Karpas-422 (cell line): ENCODE data around the gene ATP8A2. TPM values are rescaled to one million over a fixed set of nuclear protein-coding genes. Genes with fewer than 3 reads are reported as not detected.

ENCODE experiments used
- DNase-seq: peaks from one replicate; pipeline ENCODE4 v3.0.0-alpha.2; 2015
- H2AFZ ChIP-seq: fragments of 200-600 bp; sonication (generic); 2 replicates; pipeline ENCODE4 v1.6.1; 2014; ENCODE audit warnings: antibody characterized with exemption, low read length, mixed read lengths
- H3K27ac ChIP-seq: fragments of 200-600 bp; sonication (generic); 2 replicates; pipeline ENCODE4 v1.5.1; 2014; ENCODE audit warnings: mild to moderate bottlenecking, low read length, moderate library complexity
- H3K27me3 ChIP-seq: fragments of 200-600 bp; sonication (generic); 2 replicates; pipeline ENCODE4 v1.6.1; 2014; ENCODE audit warnings: low read length, mixed read lengths
- H3K36me3 ChIP-seq: fragments of 200-600 bp; sonication (generic); 2 replicates; pipeline ENCODE4 v1.6.1; 2014; ENCODE audit warnings: low read length, mixed read lengths; ENCODE audit not compliant: insufficient read depth
- H3K4me1 ChIP-seq: fragments of 200-600 bp; sonication (generic); 2 replicates; pipeline ENCODE4 v1.6.1; 2014; ENCODE audit warnings: mild to moderate bottlenecking, low read length, mixed read lengths
- H3K4me2 ChIP-seq: fragments of 200-600 bp; sonication (generic); 2 replicates; pipeline ENCODE4 v1.6.1; 2014; ENCODE audit warnings: low read length, low read depth, mild to moderate bottlenecking; ENCODE audit not compliant: poor library complexity, severe bottlenecking
- H3K4me3 ChIP-seq: fragments of 200-600 bp; sonication (generic); 2 replicates; pipeline ENCODE4 v1.5.1; 2014; ENCODE audit warnings: mild to moderate bottlenecking, antibody characterized with exemption, low read length, mixed read lengths
- H3K79me2 ChIP-seq: fragments of 200-600 bp; sonication (generic); 2 replicates; pipeline ENCODE4 v1.6.1; 2014; ENCODE audit warnings: mild to moderate bottlenecking, low read length, mixed read lengths
- H3K9ac ChIP-seq: fragments of 200-600 bp; sonication (generic); 2 replicates; pipeline ENCODE4 v1.6.0; 2014; ENCODE audit warnings: low read length
- H3K9me2 ChIP-seq: fragments of 200-600 bp; sonication (generic), shearing (Covaris generic); replicated peaks from 2 replicates; pipeline ENCODE4 v1.6.0; 2014; ENCODE audit warnings: mild to moderate bottlenecking, low read length, moderate library complexity; ENCODE audit not compliant: insufficient read depth
- H3K9me3 ChIP-seq: fragments of 300-700, 200-600 bp; sonication (generic); 2 replicates; pipeline ENCODE4 v1.6.1; 2014; ENCODE audit warnings: low read length, mixed read lengths
- H4K20me1 ChIP-seq: fragments of 200-600 bp; sonication (generic); 2 replicates; pipeline ENCODE4 v1.6.1; 2014; ENCODE audit warnings: mild to moderate bottlenecking, antibody characterized with exemption, low read length, low read depth; ENCODE audit not compliant: insufficient read depth
- total RNA-seq: library from RNA; depleted of rRNA; stranded (reverse); fragments of >200 nt; shearing (Covaris generic); gene quantifications from 2 replicates; pipeline ENCODE4 v1.2.3, GENCODE V29; 2014; ENCODE audit warnings: low replicate concordance

Gene ATP8A2
- total RNA-seq, 1 experiment from 2014 or later: not detected

DNA sequence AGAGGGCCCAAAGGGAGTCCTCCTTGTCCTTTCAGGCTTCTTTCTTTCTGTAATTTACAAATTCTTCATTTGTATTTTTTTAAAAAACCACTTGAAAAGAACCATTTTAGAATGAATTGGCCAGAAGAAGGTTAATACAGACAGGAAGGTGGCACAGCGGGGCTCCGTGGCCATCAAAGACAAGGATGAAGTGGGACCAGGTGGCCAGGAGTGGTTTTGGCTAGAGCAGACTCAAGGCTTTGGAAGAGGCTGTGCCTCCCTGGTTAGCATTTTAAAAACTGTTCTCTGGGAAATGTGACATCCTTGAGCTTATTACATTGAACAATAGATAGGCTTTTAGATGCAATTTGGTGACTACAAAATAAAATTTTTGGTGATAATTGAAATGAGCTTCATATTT, 48.4 kb downstream of the ATP8A2 start:
- no peaks in the 10 kb centered on the region for H4K20me1 ChIP-seq
- H3K4me3 ChIP-seq: no peak overlapping the region
- H3K79me2 ChIP-seq: no peaks in the 10 kb centered on the region
- no peak for DNase-seq
- no peaks in the 10 kb centered on the region for H3K9me2 ChIP-seq
- no peak overlapping the region for H3K9ac ChIP-seq
- no peaks in the 10 kb centered on the region for H3K4me1 ChIP-seq
- H2AFZ ChIP-seq: no peak overlapping the region
- H3K27ac ChIP-seq: no peak overlapping the region
- no peak overlapping the region for H3K4me2 ChIP-seq
- no peaks in the 10 kb centered on the region for H3K9me3 ChIP-seq
- H3K36me3 ChIP-seq: no peaks in the 10 kb centered on the region
- no peaks in the 10 kb centered on the region for H3K27me3 ChIP-seq

DNA sequence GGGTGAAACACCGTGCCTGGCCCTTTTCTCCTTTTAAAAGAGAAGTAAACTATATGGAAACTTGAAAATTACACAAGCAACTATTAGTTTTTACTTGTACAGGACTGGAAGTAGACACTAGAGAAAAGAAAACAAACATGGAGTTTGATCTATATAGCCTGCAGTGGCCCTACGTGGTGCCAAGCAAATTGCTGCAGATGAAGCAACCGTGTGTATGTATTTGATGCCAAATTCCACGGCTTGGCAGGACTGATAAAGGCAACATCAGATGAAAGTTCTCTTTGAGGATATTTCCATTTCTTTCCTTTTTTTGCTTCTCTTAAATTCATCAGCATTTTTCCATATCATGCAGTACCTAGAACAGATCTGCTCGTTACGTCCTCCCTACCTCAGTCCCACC, 49.8 kb downstream of the ATP8A2 start:
- H3K27ac ChIP-seq: no peak overlapping the region
- no peak overlapping the region for H3K4me3 ChIP-seq
- no peak for DNase-seq
- no peaks in the 10 kb centered on the region for H3K9me3 ChIP-seq
- H4K20me1 ChIP-seq: no peaks in the 10 kb centered on the region
- no peak overlapping the region for H3K4me2 ChIP-seq
- no peaks in the 10 kb centered on the region for H3K79me2 ChIP-seq
- H3K4me1 ChIP-seq: no peaks in the 10 kb centered on the region
- H3K9me2 ChIP-seq: no peaks in the 10 kb centered on the region
- H2AFZ ChIP-seq: no peak overlapping the region
- no peak overlapping the region for H3K9ac ChIP-seq
- H3K27me3 ChIP-seq: no peaks in the 10 kb centered on the region
- H3K36me3 ChIP-seq: no peaks in the 10 kb centered on the region

DNA sequence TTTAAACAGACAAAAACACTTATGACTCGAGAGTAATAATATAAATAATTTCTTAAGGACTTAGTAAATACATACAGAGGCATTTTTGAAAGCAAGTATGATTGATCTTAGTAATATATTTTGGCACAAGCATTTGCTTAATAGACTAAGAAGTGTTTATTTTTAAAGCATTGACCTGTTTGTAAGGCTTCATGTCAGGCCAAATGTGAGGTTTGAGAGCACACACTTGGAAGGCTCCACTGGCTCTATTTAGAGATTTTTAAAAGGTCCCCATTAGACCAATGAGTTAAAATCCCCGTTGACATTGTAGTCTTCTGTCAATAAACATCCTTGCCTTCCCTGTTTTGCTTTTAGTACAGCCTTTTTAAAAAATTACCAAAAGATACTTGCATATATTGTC, 50.4 kb downstream of the ATP8A2 start:
- Histone ChIP-seq H3K4me3 (no peak overlapping the region), H3K9me2 (no peaks in the 10 kb centered on the region), H3K9ac (no peak overlapping the region), H3K27me3 (no peaks in the 10 kb centered on the region), H3K4me1 (no peaks in the 10 kb centered on the region), H3K4me2 (no peak overlapping the region), H3K36me3 (no peaks in the 10 kb centered on the region), H2AFZ (no peak overlapping the region), H4K20me1 (no peaks in the 10 kb centered on the region), H3K79me2 (no peaks in the 10 kb centered on the region), H3K9me3 (no peaks in the 10 kb centered on the region), H3K27ac (no peak overlapping the region)
- no peak for DNase-seq

DNA sequence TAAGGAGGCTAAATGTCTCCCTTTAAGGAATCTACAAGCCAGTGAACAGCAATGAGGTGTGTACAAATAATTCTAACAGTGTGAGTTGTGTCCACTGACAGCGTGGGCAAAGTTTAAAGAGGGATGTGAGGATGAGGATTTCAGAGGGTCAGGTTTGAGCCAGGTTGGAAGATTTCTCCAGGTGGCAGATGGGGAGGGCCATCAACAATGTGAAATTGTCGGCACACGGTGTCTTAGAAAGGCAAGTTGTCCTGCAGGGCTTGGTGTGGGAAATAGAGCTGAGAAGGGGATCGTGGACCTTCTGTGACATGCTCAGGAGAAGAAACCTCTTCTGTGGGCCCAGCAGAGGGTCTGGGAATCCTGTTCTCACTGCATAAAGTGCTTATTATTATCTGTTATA, 52.1 kb downstream of the ATP8A2 start:
- H3K27ac ChIP-seq: no peak overlapping the region
- no peaks in the 10 kb centered on the region for H3K27me3 ChIP-seq
- no peaks in the 10 kb centered on the region for H3K9me2 ChIP-seq
- no peaks in the 10 kb centered on the region for H3K36me3 ChIP-seq
- H3K9ac ChIP-seq: no peak overlapping the region
- no peaks in the 10 kb centered on the region for H3K9me3 ChIP-seq
- H4K20me1 ChIP-seq: no peaks in the 10 kb centered on the region
- H3K4me1 ChIP-seq: no peaks in the 10 kb centered on the region
- H3K4me3 ChIP-seq: no peak overlapping the region
- DNase-seq: no peak
- H2AFZ ChIP-seq: no peak overlapping the region
- H3K4me2 ChIP-seq: no peak overlapping the region
- no peaks in the 10 kb centered on the region for H3K79me2 ChIP-seq

DNA sequence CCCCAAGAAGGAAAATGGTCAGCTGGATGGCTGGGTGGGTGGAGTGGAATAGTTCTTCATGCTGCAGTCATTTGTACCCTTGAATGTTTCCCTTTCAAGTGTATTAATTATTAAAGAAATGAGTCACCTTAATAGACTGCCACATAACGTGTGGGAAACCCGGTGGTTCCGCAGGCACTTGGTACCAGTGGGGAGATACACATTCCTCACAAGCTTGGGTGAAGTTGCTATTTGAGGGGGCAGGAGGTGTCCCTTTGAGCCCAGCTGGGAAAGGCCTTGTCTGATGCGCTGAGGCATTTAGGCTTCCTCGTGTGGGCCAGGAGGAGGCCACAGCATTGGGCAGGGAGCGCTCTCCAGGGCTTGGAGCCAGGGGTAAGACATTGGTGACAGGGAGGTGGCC, 57.7 kb downstream of the ATP8A2 start:
- no peak for DNase-seq
- H3K9me2 ChIP-seq: no peaks in the 10 kb centered on the region

DNA sequence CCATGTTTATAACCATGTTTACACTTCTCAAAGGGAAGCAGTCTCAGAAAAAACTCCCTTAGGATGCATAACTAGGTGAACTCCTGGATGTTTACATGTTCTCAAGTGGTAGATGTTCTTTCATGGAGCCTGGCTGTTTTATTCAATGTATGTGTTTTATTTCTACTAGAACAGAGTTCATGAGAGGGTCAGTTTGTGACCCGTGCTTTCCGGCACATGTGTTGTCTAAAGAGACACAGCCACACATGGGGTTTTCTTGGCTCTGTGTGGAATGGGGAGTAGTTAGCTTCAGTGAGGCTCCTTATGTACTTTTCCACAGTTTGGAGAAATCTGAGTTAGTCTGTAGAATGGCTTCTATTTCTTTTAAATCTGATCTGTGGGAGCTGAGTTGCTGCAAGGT, 60.9 kb downstream of the ATP8A2 start:
- Histone ChIP-seq H4K20me1 (no peaks in the 10 kb centered on the region), H3K27ac (no peak overlapping the region), H3K4me2 (no peak overlapping the region), H2AFZ (no peak overlapping the region), H3K36me3 (no peaks in the 10 kb centered on the region), H3K4me3 (no peak overlapping the region), H3K27me3 (no peaks in the 10 kb centered on the region), H3K79me2 (no peaks in the 10 kb centered on the region), H3K9me2 (no peaks in the 10 kb centered on the region), H3K9me3 (no peaks in the 10 kb centered on the region), H3K9ac (no peak overlapping the region), H3K4me1 (no peaks in the 10 kb centered on the region)
- no peak for DNase-seq

More for the DNA sequence above, 57.7 kb downstream of the ATP8A2 start:
- H3K4me2 ChIP-seq: no peak overlapping the region
- no peak overlapping the region for H3K4me3 ChIP-seq
- H3K4me1 ChIP-seq: no peaks in the 10 kb centered on the region
- H3K9me3 ChIP-seq: no peaks in the 10 kb centered on the region
- H3K27me3 ChIP-seq: no peaks in the 10 kb centered on the region
- no peak overlapping the region for H3K9ac ChIP-seq
- no peaks in the 10 kb centered on the region for H3K36me3 ChIP-seq
- no peaks in the 10 kb centered on the region for H3K79me2 ChIP-seq
- H3K27ac ChIP-seq: no peak overlapping the region
- H4K20me1 ChIP-seq: no peaks in the 10 kb centered on the region
- no peak overlapping the region for H2AFZ ChIP-seq

DNA sequence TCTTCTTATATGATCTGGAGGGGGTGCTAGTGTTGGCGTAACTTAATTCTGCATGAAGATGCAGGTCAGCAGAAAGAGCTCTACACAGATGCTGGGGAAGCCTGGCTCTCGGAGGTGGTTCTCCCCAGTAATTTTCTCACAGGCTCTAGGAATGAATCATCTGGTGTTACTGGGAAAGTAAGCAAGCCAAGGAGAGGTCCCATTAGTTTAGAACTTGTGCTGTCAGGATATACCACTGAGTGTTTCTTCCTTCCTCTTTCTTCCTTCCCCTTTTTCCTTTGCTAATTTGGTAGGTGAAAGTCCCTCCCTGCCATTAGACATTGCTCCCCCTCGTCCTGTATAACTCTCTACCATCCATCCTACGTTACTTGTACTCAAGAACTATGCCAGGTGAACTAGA, 68.3 kb downstream of the ATP8A2 start:
- H3K27ac ChIP-seq: no peak overlapping the region
- DNase-seq: no peak
- H3K79me2 ChIP-seq: no peaks in the 10 kb centered on the region
- H3K27me3 ChIP-seq: no peaks in the 10 kb centered on the region
- H4K20me1 ChIP-seq: no peaks in the 10 kb centered on the region
- H3K9ac ChIP-seq: no peak overlapping the region
- H3K9me2 ChIP-seq: no peaks in the 10 kb centered on the region
- no peaks in the 10 kb centered on the region for H3K36me3 ChIP-seq
- no peak overlapping the region for H3K4me2 ChIP-seq
- H2AFZ ChIP-seq: no peak overlapping the region
- no peaks in the 10 kb centered on the region for H3K9me3 ChIP-seq
- H3K4me3 ChIP-seq: no peak overlapping the region
- H3K4me1 ChIP-seq: no peaks in the 10 kb centered on the region

DNA sequence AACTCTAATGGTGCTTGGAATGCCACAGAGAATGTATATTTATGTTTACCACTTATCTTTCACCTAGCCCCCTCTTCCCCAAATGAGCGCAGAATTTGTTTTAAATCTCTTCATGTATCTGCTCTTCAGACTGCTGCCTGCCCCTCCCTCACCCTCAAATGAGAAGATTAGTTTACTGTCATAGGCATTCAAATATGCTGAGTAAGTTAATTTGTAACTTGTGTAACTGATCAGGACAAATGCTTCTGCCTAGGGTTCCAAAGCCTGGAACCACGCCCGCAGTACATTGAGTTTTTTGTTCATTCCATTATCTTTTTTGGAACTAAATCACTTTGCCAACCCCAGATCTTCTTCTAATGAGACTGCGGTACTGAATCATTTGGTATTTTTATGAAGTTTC, 74.5 kb downstream of the ATP8A2 start:
- H3K79me2 ChIP-seq: no peaks in the 10 kb centered on the region
- no peak for DNase-seq
- no peak overlapping the region for H3K4me3 ChIP-seq
- no peaks in the 10 kb centered on the region for H3K9me3 ChIP-seq
- H3K9me2 ChIP-seq: no peaks in the 10 kb centered on the region
- H4K20me1 ChIP-seq: no peaks in the 10 kb centered on the region
- no peaks in the 10 kb centered on the region for H3K36me3 ChIP-seq
- H3K9ac ChIP-seq: no peak overlapping the region
- no peak overlapping the region for H3K27ac ChIP-seq
- H3K4me1 ChIP-seq: no peaks in the 10 kb centered on the region
- no peak overlapping the region for H2AFZ ChIP-seq
- H3K27me3 ChIP-seq: no peaks in the 10 kb centered on the region
- no peak overlapping the region for H3K4me2 ChIP-seq

DNA sequence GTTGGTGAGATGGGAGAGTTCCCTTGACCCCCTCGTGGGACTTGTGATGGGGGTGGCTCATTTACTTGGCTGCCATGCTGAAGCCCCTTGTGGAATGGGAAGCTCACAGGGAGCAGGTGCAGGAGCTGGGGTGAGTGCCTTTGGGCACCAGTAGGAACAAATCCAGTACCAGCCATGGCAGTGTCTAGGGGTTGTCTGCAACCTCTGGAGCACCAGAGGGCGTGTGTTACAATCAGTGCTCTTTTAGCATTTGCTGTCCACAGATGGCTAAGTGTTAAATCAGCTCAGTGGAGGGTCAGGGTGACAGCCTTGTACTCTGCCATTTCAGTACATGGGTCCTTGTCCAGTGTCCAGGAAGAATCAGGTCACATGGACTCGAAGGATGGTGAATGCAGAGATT, 75.6 kb downstream of the ATP8A2 start:
- no peaks in the 10 kb centered on the region for H3K4me1 ChIP-seq
- no peak overlapping the region for H3K9ac ChIP-seq
- H3K36me3 ChIP-seq: no peaks in the 10 kb centered on the region
- H3K4me3 ChIP-seq: no peak overlapping the region
- H3K9me2 ChIP-seq: no peaks in the 10 kb centered on the region
- no peak overlapping the region for H2AFZ ChIP-seq
- H3K27me3 ChIP-seq: no peaks in the 10 kb centered on the region
- DNase-seq: no peak
- no peaks in the 10 kb centered on the region for H3K79me2 ChIP-seq
- no peak overlapping the region for H3K27ac ChIP-seq
- no peak overlapping the region for H3K4me2 ChIP-seq
- no peaks in the 10 kb centered on the region for H3K9me3 ChIP-seq
- no peaks in the 10 kb centered on the region for H4K20me1 ChIP-seq
